Fibroblast of lung (primary cell): ENCODE data around the gene CDKN2D. TPM values are rescaled to one million over a fixed set of nuclear protein-coding genes. Genes with fewer than 3 reads are reported as not detected.

ENCODE experiments used
- DNase-seq, 2 donors: peaks; one replicate each; pipeline versions ENCODE4 v3.0.0 to v3.0.0-alpha.2; 2010; ENCODE audit warnings: low read depth in 2 of 2
- H2AFZ ChIP-seq: 2 replicates; pipeline ENCODE4 v1.5.1; 2012; ENCODE audit warnings: low read length, control low read depth, inconsistent platforms
- H3K27ac ChIP-seq: 2 replicates; pipeline ENCODE4 v1.5.1; 2011; ENCODE audit warnings: low read length, control low read depth; ENCODE audit not compliant: insufficient read depth
- H3K27me3 ChIP-seq: 2 replicates; pipeline ENCODE4 v1.5.1; 2011; ENCODE audit warnings: mild to moderate bottlenecking, low read length; ENCODE audit not compliant: control insufficient read depth, insufficient read depth
- H3K36me3 ChIP-seq: 2 replicates; pipeline ENCODE4 v1.5.1; 2011; ENCODE audit warnings: low read length; ENCODE audit not compliant: control insufficient read depth, insufficient read depth
- H3K4me1 ChIP-seq: 2 replicates; pipeline ENCODE4 v1.5.1; 2011; ENCODE audit warnings: low read length; ENCODE audit not compliant: control insufficient read depth, insufficient read depth; ENCODE audit errors: extremely low read depth
- H3K4me2 ChIP-seq: 2 replicates; pipeline ENCODE4 v1.5.1; 2011; ENCODE audit warnings: low read length, control low read depth; ENCODE audit not compliant: insufficient read depth; ENCODE audit errors: extremely low read depth
- H3K4me3 ChIP-seq, 4 experiments: fragments of 200-600 bp in 1 of 4; sonication (generic) in 1 of 4; replicated peaks in 1 of 4; 2 replicates each; pipeline ENCODE4 v1.5.1; 2011 to 2016; ENCODE audit warnings: low read length in 4 of 4, low read depth in 3 of 4, mild to moderate bottlenecking in 3 of 4, control low read depth in 2 of 4, inconsistent platforms in 1 of 4, mixed read lengths in 1 of 4; ENCODE audit not compliant: insufficient read depth in 1 of 4; ENCODE audit errors: control extremely low read depth in 1 of 4
- H3K79me2 ChIP-seq: 2 replicates; pipeline ENCODE4 v1.5.1; 2012; ENCODE audit warnings: mild to moderate bottlenecking, low read length, inconsistent platforms; ENCODE audit not compliant: control insufficient read depth, insufficient read depth
- H3K9ac ChIP-seq: 2 replicates; pipeline ENCODE4 v1.5.1; 2011; ENCODE audit warnings: mild to moderate bottlenecking, low read length, control low read depth; ENCODE audit not compliant: insufficient read depth
- H3K9me3 ChIP-seq: 2 replicates; pipeline ENCODE4 v1.5.1; 2012; ENCODE audit warnings: low read depth, low read length; ENCODE audit not compliant: control insufficient read depth, insufficient read depth
- H4K20me1 ChIP-seq: 2 replicates; pipeline ENCODE4 v1.5.1; 2011; ENCODE audit warnings: low read length; ENCODE audit not compliant: control insufficient read depth, insufficient read depth; ENCODE audit errors: extremely low read depth
- CTCF ChIP-seq, 2 donors: IDR thresholded peaks in 1 of 2; conservative IDR thresholded peaks in 1 of 2; 1 replicate in 1 of 2; 2 replicates in 1 of 2; pipeline ENCODE4 v1.5.1; 2011 to 2012; ENCODE audit warnings: low read length in 2 of 2, control low read depth in 1 of 2, inconsistent platforms in 1 of 2, low read depth in 1 of 2, mild to moderate bottlenecking in 1 of 2
- EZH2 ChIP-seq: IDR thresholded peaks from 2 replicates; pipeline ENCODE4 v1.5.1; 2012; ENCODE audit warnings: low read length, control low read depth, mild to moderate bottlenecking; ENCODE audit errors: missing control alignments
- polyA plus RNA-seq, 2 donors: library from polyadenylated mRNA; depleted of rRNA in 1 of 2; stranded (reverse) in 1 of 2; unstranded in 1 of 2; fragments of >200 nt; gene quantifications; 2 replicates each; pipeline ENCODE4 v1.2.1, GENCODE V29; 2011 to 2012; ENCODE audit warnings: missing spikeins in 1 of 2
- total RNA-seq: library from RNA; depleted of rRNA; stranded (reverse); fragments of >200 nt; gene quantifications from 2 replicates; pipeline ENCODE4 v1.2.1, GENCODE V29; 2014

CDKN2D gene
- total and polyA plus RNA-seq, 2 donors (not counting 1 experiment from before 2014, with no cell fraction given), result 9.7 to 10.7 TPM

- peaks cover 30% of the 10 kb centered on the region for H3K36me3 ChIP-seq
- TF ChIP-seq EZH2 (no peak), CTCF (conservative IDR thresholded peaks at IDR 0.05 in 1 of 2, IDR thresholded peaks at IDR 0.05 in 1 of 2; ENCODE audit: low read depth in 1 of 2, low read length in 2 of 2) (no peak)
These were observed 18.4 kb downstream of the CDKN2D start for GRCh38 chr19:10550336-10550735.

GRCh38 chr19:10549733-10550132 is 19.0 kb downstream of the CDKN2D start:
- no peaks in the 10 kb centered on the region for H3K9me3 ChIP-seq
- H3K4me1 ChIP-seq, result no peaks in the 10 kb centered on the region
- peaks cover 3% of the 10 kb centered on the region for H3K79me2 ChIP-seq
- no peaks in the 10 kb centered on the region for H3K27me3 ChIP-seq
- no peak overlapping the region for H3K4me2 ChIP-seq
- H3K9ac ChIP-seq, result no peak overlapping the region
- no peak for DNase-seq
- H3K27ac ChIP-seq, result no peak overlapping the region
- H4K20me1 ChIP-seq, result no peaks in the 10 kb centered on the region
- H2AFZ ChIP-seq, result no peak overlapping the region
- peaks cover 24% of the 10 kb centered on the region for H3K36me3 ChIP-seq
- TF ChIP-seq EZH2 (no peak), CTCF (conservative IDR thresholded peaks at IDR 0.05 in 1 of 2, IDR thresholded peaks at IDR 0.05 in 1 of 2; ENCODE audit: low read depth in 1 of 2, low read length in 2 of 2) (no peak)
- H3K4me3 ChIP-seq, result no peak overlapping the region

More at GRCh38 chr19:10550336-10550735, 18.4 kb downstream of the CDKN2D start:
- H3K4me2 ChIP-seq, result no peak overlapping the region
- DNase-seq, result no peak
- no peak overlapping the region for H3K9ac ChIP-seq
- H3K27ac ChIP-seq, result no peak overlapping the region
- H3K4me1 ChIP-seq, result no peaks in the 10 kb centered on the region
- H4K20me1 ChIP-seq, result no peaks in the 10 kb centered on the region
- no peaks in the 10 kb centered on the region for H3K9me3 ChIP-seq
- no peak overlapping the region for H3K4me3 ChIP-seq
- no peaks in the 10 kb centered on the region for H3K79me2 ChIP-seq
- no peak overlapping the region for H2AFZ ChIP-seq
- H3K27me3 ChIP-seq, result no peaks in the 10 kb centered on the region

GRCh38 chr19:10548746-10549276 is 20.0 kb downstream of the CDKN2D start:
- TF ChIP-seq EZH2, result no peak
- TF ChIP-seq CTCF (conservative IDR thresholded peaks at IDR 0.05 in 1 of 2, IDR thresholded peaks at IDR 0.05 in 1 of 2; ENCODE audit: low read depth in 1 of 2, low read length in 2 of 2), result no peak
- Histone ChIP-seq H3K36me3 (peaks cover 17% of the 10 kb centered on the region), H3K4me3 (no peak overlapping the region), H3K9ac (no peak overlapping the region), H3K4me2 (no peak overlapping the region), H3K27me3 (no peaks in the 10 kb centered on the region), H3K9me3 (no peaks in the 10 kb centered on the region), H3K79me2 (peaks cover 11% of the 10 kb centered on the region), H2AFZ (no peak overlapping the region), H3K27ac (no peak overlapping the region), H4K20me1 (no peaks in the 10 kb centered on the region), H3K4me1 (no peaks in the 10 kb centered on the region)
- DNase-seq, result no peak
